ENCODE measurements around the gene SLC25A51.

The SLC25A51 gene

DNA sequence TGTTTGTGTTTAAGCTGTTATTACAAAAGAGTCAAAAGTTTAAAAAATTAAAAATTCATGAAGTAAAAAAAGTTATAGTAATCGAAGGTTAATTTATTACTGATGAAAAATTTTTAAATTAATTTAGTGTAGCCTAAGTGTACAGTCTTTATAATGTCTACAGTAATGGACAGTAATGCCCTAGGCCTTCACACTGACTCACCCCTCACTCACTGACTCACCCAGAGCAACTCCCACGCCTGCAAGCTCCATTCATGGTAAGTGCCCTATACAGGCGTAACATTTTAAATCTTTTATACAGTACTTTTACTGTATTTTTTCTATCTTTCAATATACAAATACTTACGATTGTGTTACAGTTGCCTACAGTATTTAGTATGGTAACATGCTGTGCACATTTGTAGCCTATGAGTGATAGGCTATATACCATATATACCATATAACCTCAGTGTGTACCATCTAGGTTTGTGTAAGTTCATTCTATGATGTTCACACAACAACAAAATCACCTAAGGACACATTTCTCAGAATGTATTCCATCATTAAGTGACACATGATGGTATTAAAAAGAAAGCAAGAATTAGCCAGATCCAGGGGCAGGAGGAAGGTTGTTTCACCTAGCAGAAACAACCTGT is 63.2 kb downstream of the SLC25A51 start:
- Histone ChIP-seq H3K27ac (no peak overlapping the region), H3K4me1 (ENCODE audit: control insufficient read depth in 1 of 2, insufficient read depth in 1 of 2, low read depth in 1 of 2, low read length in 1 of 2) (no peaks in the 10 kb centered on the region)

DNA sequence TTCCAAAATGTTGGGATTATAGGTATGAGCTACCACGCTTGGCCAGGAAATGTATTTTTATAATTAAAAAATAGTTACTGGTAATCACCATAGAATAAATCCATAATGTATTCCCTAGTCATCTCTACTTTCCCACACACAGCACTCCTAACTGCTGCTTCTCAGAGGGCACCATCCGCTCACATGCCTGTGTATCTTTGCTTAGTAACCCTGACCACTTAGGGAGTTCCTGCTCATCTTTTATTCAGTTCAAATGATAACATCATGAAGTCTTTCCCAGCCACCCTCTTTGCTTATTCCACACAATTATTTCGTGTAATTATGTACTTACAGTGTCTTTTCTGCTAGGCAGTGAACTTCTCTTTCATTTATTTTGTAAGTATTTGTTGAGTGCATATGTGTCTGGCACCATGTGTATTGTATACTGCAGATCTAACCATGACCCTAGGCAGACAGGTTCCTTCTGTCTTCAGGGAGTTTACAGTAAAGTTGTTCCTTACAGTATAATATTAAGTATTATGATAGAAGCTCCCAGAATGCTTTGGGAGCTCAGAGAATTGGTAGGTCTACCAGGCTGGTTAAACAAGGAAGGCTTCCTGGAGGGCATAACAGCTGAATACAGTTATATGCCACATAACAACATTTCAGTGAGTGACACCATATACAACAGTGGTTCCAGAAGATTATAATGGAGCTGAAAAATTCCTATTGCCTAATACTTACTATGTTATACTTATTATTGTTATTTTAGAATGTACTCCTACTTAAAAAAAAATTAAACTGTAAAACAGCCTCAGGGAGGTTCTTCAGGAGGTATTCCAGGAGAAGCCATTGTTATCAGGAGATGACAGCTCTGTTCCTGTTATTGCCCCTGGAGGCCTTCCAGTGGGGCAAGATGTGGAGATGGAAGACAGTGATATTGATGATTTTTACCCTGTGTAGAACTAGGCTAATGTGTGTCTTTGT is 64.1 kb downstream of the SLC25A51 start:
- TF ChIP-seq, protein P1, sequence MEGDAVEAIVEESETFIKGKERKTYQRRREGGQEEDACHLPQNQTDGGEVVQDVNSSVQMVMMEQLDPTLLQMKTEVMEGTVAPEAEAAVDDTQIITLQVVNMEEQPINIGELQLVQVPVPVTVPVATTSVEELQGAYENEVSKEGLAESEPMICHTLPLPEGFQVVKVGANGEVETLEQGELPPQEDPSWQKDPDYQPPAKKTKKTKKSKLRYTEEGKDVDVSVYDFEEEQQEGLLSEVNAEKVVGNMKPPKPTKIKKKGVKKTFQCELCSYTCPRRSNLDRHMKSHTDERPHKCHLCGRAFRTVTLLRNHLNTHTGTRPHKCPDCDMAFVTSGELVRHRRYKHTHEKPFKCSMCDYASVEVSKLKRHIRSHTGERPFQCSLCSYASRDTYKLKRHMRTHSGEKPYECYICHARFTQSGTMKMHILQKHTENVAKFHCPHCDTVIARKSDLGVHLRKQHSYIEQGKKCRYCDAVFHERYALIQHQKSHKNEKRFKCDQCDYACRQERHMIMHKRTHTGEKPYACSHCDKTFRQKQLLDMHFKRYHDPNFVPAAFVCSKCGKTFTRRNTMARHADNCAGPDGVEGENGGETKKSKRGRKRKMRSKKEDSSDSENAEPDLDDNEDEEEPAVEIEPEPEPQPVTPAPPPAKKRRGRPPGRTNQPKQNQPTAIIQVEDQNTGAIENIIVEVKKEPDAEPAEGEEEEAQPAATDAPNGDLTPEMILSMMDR (IDR thresholded peaks at IDR 0.05) = no peak
- peaks cover 29% of the 10 kb centered on the region for H3K36me3 ChIP-seq
- no peaks in the 10 kb centered on the region for H3K27me3 ChIP-seq
- H3K9me3 ChIP-seq = no peaks in the 10 kb centered on the region
- no peaks in the 10 kb centered on the region for H3K4me1 ChIP-seq (ENCODE audit: control insufficient read depth in 1 of 2, insufficient read depth in 1 of 2, low read depth in 1 of 2, low read length in 1 of 2)
- H3K4me3 ChIP-seq (ENCODE audit: low read depth in 1 of 2, low read length in 1 of 2) = no peak overlapping the region
- no peak overlapping the region for H3K27ac ChIP-seq

More for the DNA sequence above, 63.2 kb downstream of the SLC25A51 start:
- no peaks in the 10 kb centered on the region for H3K27me3 ChIP-seq
- TF ChIP-seq, protein P1 (IDR thresholded peaks at IDR 0.05) = no peak
- H3K9me3 ChIP-seq = no peaks in the 10 kb centered on the region
- H3K4me3 ChIP-seq (ENCODE audit: low read depth in 1 of 2, low read length in 1 of 2) = no peak overlapping the region
- H3K36me3 ChIP-seq = peaks cover 24% of the 10 kb centered on the region
